Posterior vena cava (tissue), 2 donors: ENCODE results near the gene YTHDC2. TPM values are rescaled to one million over a fixed set of nuclear protein-coding genes. Genes with fewer than 3 reads are reported as not detected.

Experiments
- DNase-seq: peaks from one replicate; pipeline ENCODE4 v3.0.0-alpha.2; 2020; ENCODE audit warnings: low spot score
- intact Hi-C, 2 donors: fragments of 100-400 bp; cut with DNase I; formaldehyde crosslinking; loops; one replicate each; pipeline versions ENCODE4 v1.14.1 to v1.14.2; 2022 to 2023
- total RNA-seq, 2 donors: library from RNA; stranded (reverse); fragmentation: NEBNext Ultra II Directional; extraction: Animal tissue kit (Norgen Biotek cat#: 25700); gene quantifications; one replicate each; pipeline ENCODE4 v1.2.1, GENCODE V29; 2021
- donor health status: DM: yes; HTN: yes; CAD: no.
- donor health status: DM: yes; HTN: yes; CAD: no.

Gene YTHDC2
- total RNA-seq, 2 donors from 2014 or later, result 20.9 to 23.0 TPM

GRCh38 chr5:113514289-113514635, 768 bp downstream of the YTHDC2 start:
- intact Hi-C loops, result no loop called here
- no peak for DNase-seq

GRCh38 chr5:113518884-113519283, 5.4 kb downstream of the YTHDC2 start:
- no peak for DNase-seq
- intact Hi-C loops, result no loop called here

GRCh38 chr5:113519412-113519811, 5.9 kb downstream of the YTHDC2 start:
- no peak for DNase-seq
- intact Hi-C loops, result no loop called here

GRCh38 chr5:113520429-113520828, 6.9 kb downstream of the YTHDC2 start:
- intact Hi-C loops, result no loop called here

GRCh38 chr5:113520899-113521298, 7.4 kb downstream of the YTHDC2 start:
- intact Hi-C loops, result no loop called here

More at GRCh38 chr5:113520429-113520828, 6.9 kb downstream of the YTHDC2 start:
- no peak for DNase-seq

GRCh38 chr5:113523168-113523567, 9.7 kb downstream of the YTHDC2 start:
- DNase-seq, result no peak
- intact Hi-C loops, result no loop called here

More at GRCh38 chr5:113520899-113521298, 7.4 kb downstream of the YTHDC2 start:
- no peak for DNase-seq

- intact Hi-C loops, result no loop called here
- DNase-seq, result no peak
Observed at GRCh38 chr5:113524927-113525326, 11.4 kb downstream of the YTHDC2 start.

GRCh38 chr5:113526421-113526820, 12.9 kb downstream of the YTHDC2 start:
- intact Hi-C loops, result no loop called here
- no peak for DNase-seq

- intact Hi-C loops, result no loop called here
- no peak for DNase-seq
Observed at GRCh38 chr5:113527746-113528145, 14.3 kb downstream of the YTHDC2 start.

- intact Hi-C loops, result no loop called here
- no peak for DNase-seq
Observed at GRCh38 chr5:113531481-113532159, 18.1 kb downstream of the YTHDC2 start.

GRCh38 chr5:113538313-113538712, 24.8 kb downstream of the YTHDC2 start:
- intact Hi-C loops, result no loop called here
- DNase-seq, result no peak

GRCh38 chr5:113546703-113547183, 33.2 kb downstream of the YTHDC2 start:
- DNase-seq, result no peak
- intact Hi-C loops, result no loop called here

GRCh38 chr5:113548396-113548795, 34.9 kb downstream of the YTHDC2 start:
- intact Hi-C loops, result no loop called here

GRCh38 chr5:113552137-113552536, 38.6 kb downstream of the YTHDC2 start:
- no peak for DNase-seq
- intact Hi-C loops, result loop anchor here in 1 of 2 donors (5.0 kb wide), 1 partner anchor 900 kb away; no protein-coding TSS in a partner anchor

More at GRCh38 chr5:113548396-113548795, 34.9 kb downstream of the YTHDC2 start:
- no peak for DNase-seq

GRCh38 chr5:113552620-113553019, 39.1 kb downstream of the YTHDC2 start:
- intact Hi-C loops, result loop anchor here in 1 of 2 donors (5.0 kb wide), 1 partner anchor 900 kb away; no protein-coding TSS in a partner anchor
- no peak for DNase-seq

GRCh38 chr5:113562828-113563400, 49.4 kb downstream of the YTHDC2 start:
- no peak for DNase-seq
- intact Hi-C loops, result no loop called here

GRCh38 chr5:113569396-113569795, 55.9 kb downstream of the YTHDC2 start:
- intact Hi-C loops, result no loop called here

GRCh38 chr5:113572716-113573115, 59.2 kb downstream of the YTHDC2 start:
- intact Hi-C loops, result no loop called here

More at GRCh38 chr5:113569396-113569795, 55.9 kb downstream of the YTHDC2 start:
- no peak for DNase-seq

GRCh38 chr5:113574417-113574816, 60.9 kb downstream of the YTHDC2 start:
- peak; percentile 71 for DNase-seq
- intact Hi-C loops, result no loop called here

More at GRCh38 chr5:113572716-113573115, 59.2 kb downstream of the YTHDC2 start:
- no peak for DNase-seq

- intact Hi-C loops, result no loop called here
- DNase-seq, result no peak
Observed at GRCh38 chr5:113575074-113575473, 61.6 kb downstream of the YTHDC2 start.

- intact Hi-C loops, result no loop called here
- DNase-seq, result no peak
Observed at GRCh38 chr5:113578091-113578490, 64.6 kb downstream of the YTHDC2 start.
